ENCODE data around the gene PLXNA1. TPM values are rescaled to one million over a fixed set of nuclear protein-coding genes. Genes with fewer than 3 reads are reported as not detected.

Gene PLXNA1
- total RNA-seq, 1 donor from 2014 or later, result 34.7 TPM

DNA sequence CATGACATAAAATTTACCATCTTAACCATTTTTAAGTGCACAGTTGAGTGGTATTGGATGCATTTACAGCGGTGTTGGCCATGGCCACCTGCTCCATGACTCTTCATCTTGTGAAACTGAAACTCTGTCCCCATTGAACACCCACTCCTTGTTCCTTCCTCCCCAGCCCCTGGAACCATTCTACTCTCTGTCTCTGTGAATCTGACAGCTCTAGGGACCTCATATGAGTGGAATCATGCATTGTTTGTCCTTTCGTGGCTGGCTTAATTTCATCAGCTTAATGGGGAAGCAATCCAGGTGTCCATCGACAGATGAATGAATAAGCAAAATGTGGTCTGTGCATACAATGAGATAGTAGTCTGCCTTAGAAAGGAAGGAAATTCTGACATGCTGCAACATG lies 42.5 kb downstream of the PLXNA1 start:
- Histone ChIP-seq H3K4me1 (no peaks in the 10 kb centered on the region), H3K79me2 (ENCODE audit: low read depth) (no peaks in the 10 kb centered on the region), H3F3A (ENCODE audit: low read depth) (no peaks in the 10 kb centered on the region), H3K9me3 (ENCODE audit: low read depth) (no peaks in the 10 kb centered on the region), H3K4me2 (no peak overlapping the region), H3K36me3 (no peaks in the 10 kb centered on the region), H4K20me1 (ENCODE audit: low read depth) (peaks cover 16% of the 10 kb centered on the region), H2AFZ (replicated peaks) (no peak overlapping the region), H3K27ac (no peak overlapping the region), H3K27me3 (no peaks in the 10 kb centered on the region), H3K4me3 (no peak overlapping the region), H3K9ac (no peak overlapping the region)
- Mint-ChIP-seq H3K9me3 (peaks cover 2% of the 10 kb centered on the region), H3K4me1 (no peaks in the 10 kb centered on the region), H3K27ac (no peak overlapping the region), H3K27me3 (ENCODE audit: insufficient read depth, low read depth) (peaks cover 3% of the 10 kb centered on the region), H3K36me3 (peaks cover 13% of the 10 kb centered on the region), H3K4me3 (no peak overlapping the region)
- no peak for TF ChIP-seq EZH2 (IDR thresholded peaks at IDR 0.05)
- TF ChIP-seq EZH2phosphoT487 (IDR thresholded peaks at IDR 0.05), result no peak
- TF ChIP-seq, protein P1, sequence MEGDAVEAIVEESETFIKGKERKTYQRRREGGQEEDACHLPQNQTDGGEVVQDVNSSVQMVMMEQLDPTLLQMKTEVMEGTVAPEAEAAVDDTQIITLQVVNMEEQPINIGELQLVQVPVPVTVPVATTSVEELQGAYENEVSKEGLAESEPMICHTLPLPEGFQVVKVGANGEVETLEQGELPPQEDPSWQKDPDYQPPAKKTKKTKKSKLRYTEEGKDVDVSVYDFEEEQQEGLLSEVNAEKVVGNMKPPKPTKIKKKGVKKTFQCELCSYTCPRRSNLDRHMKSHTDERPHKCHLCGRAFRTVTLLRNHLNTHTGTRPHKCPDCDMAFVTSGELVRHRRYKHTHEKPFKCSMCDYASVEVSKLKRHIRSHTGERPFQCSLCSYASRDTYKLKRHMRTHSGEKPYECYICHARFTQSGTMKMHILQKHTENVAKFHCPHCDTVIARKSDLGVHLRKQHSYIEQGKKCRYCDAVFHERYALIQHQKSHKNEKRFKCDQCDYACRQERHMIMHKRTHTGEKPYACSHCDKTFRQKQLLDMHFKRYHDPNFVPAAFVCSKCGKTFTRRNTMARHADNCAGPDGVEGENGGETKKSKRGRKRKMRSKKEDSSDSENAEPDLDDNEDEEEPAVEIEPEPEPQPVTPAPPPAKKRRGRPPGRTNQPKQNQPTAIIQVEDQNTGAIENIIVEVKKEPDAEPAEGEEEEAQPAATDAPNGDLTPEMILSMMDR (IDR thresholded peaks at IDR 0.05), result no peak
- DNase-seq (ENCODE audit: low spot score), result no peak

DNA sequence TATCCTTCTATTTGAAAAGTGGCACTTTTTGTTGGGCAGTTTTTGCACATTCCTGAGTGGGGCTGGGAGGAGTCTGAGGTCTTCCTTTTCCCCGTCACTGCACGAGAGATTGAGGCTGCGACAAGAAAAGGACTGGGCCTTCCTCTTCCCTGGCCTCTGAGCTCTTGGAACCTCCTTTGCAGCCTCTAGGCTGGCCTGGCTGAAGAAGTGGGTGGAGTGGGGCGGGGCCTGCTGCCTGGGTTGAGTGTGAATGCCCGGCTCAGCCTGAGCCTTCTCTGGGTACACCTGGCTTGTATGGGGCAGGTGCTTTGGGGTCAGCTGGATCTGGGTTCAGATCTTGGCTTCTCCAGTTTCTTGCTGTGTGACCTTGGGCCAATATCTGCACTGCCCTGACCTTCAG lies 43.1 kb downstream of the PLXNA1 start:
- Histone ChIP-seq H3F3A (ENCODE audit: low read depth) (no peaks in the 10 kb centered on the region), H2AFZ (replicated peaks) (no peak overlapping the region), H3K27me3 (no peaks in the 10 kb centered on the region), H3K9me3 (ENCODE audit: low read depth) (no peaks in the 10 kb centered on the region), H3K4me1 (no peaks in the 10 kb centered on the region), H4K20me1 (ENCODE audit: low read depth) (peaks cover 16% of the 10 kb centered on the region), H3K4me3 (no peak overlapping the region), H3K9ac (no peak overlapping the region), H3K79me2 (ENCODE audit: low read depth) (no peaks in the 10 kb centered on the region), H3K4me2 (no peak overlapping the region), H3K27ac (no peak overlapping the region), H3K36me3 (no peaks in the 10 kb centered on the region)
- peaks cover 3% of the 10 kb centered on the region for H3K27me3 Mint-ChIP-seq (ENCODE audit: insufficient read depth, low read depth)
- peaks cover 2% of the 10 kb centered on the region for H3K9me3 Mint-ChIP-seq
- peaks cover 13% of the 10 kb centered on the region for H3K36me3 Mint-ChIP-seq
- H3K4me3 Mint-ChIP-seq, result no peak overlapping the region
- H3K4me1 Mint-ChIP-seq, result no peaks in the 10 kb centered on the region
- TF ChIP-seq EZH2phosphoT487 (IDR thresholded peaks at IDR 0.05) (no peak), EZH2 (IDR thresholded peaks at IDR 0.05) (no peak)
- TF ChIP-seq, protein P1 (IDR thresholded peaks at IDR 0.05), result no peak
- H3K27ac Mint-ChIP-seq, result no peak overlapping the region
- DNase-seq (ENCODE audit: low spot score), result no peak

DNA sequence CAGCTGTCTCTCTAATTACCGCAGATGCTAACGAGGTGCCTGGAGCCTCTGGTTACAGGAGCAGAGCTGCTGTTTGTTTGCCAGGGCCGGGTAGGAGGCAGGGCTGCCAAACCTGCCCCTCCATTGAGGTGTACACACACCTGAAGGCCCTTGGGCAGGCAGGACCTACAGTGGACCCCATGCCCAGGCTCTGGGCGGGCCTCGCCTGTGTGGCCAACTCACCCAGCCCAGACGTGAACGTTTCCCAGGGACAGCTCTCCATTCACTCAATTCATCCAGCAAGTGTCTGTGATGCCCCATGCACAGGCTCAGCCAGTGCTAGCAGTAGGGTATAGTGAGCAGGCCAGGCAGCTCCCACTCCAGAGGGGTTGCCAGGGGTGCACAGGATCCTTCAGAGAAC lies 43.7 kb downstream of the PLXNA1 start:
- TF ChIP-seq, protein P1 (IDR thresholded peaks at IDR 0.05), result no peak
- TF ChIP-seq EZH2 (IDR thresholded peaks at IDR 0.05), result no peak
- no peak for TF ChIP-seq EZH2phosphoT487 (IDR thresholded peaks at IDR 0.05)
- H3K9me3 Mint-ChIP-seq, result peaks cover 2% of the 10 kb centered on the region
- peaks cover 3% of the 10 kb centered on the region for H3K27me3 Mint-ChIP-seq (ENCODE audit: insufficient read depth, low read depth)
- H3K4me1 Mint-ChIP-seq, result no peaks in the 10 kb centered on the region
- Histone ChIP-seq H3K27me3 (no peaks in the 10 kb centered on the region), H3K9ac (no peak overlapping the region), H3K79me2 (ENCODE audit: low read depth) (no peaks in the 10 kb centered on the region), H3K36me3 (no peaks in the 10 kb centered on the region), H3K4me1 (no peaks in the 10 kb centered on the region), H3K27ac (no peak overlapping the region), H3K4me2 (no peak overlapping the region), H2AFZ (replicated peaks) (no peak overlapping the region), H3K9me3 (ENCODE audit: low read depth) (no peaks in the 10 kb centered on the region), H3F3A (ENCODE audit: low read depth) (no peaks in the 10 kb centered on the region), H3K4me3 (no peak overlapping the region), H4K20me1 (ENCODE audit: low read depth) (peaks cover 16% of the 10 kb centered on the region)
- H3K36me3 Mint-ChIP-seq, result peaks cover 13% of the 10 kb centered on the region
- H3K4me3 Mint-ChIP-seq, result no peak overlapping the region
- DNase-seq (ENCODE audit: low spot score), result no peak
- H3K27ac Mint-ChIP-seq, result peak overlapping the region; percentile 90

All from neural progenitor cell (in vitro differentiated cells).